ENCODE data around the gene CHD3.

Gene CHD3

DNA sequence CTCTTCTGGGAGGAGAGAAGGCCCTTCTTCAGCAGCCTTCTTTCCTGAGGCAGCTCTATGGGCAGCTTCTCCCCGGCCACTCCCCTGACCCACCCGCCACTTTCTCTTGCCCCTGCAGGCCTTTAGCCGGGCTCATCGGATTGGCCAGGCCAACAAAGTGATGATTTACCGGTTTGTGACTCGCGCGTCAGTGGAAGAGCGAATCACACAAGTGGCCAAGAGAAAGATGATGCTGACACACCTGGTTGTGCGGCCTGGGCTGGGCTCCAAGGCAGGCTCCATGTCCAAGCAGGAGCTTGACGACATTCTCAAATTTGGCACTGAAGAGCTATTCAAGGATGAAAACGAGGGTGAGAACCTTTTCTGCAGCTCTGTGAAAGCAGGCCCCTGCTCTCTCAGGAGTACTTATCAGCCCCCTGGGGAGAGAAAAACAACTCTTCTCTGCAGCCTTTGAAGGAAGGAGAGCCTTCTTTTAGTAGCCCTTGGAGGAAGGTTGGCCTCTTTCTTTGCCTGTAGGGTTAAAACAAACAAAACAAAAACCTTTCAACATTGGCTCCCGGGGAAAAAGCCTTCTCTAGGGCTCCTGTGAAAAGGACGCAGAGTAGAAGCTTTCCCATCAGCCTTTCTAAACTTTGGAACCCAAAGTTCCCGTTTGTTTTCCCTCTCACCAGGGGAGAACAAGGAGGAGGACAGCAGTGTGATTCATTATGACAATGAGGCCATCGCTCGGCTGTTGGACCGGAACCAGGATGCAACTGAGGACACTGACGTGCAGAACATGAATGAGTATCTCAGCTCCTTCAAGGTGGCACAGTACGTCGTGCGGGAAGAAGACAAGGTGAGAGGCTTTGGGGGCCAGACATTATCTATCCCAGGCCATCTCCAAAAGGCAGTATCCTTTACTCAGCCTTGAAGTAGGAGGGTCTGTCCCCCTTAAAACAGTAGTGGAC lies 14.8 kb downstream of the CHD3 start (continued):
- no peak for TF ChIP-seq KLF10 (tag by site-specific recombination; IDR thresholded peaks at IDR 0.05)
- TF ChIP-seq ZBTB11 (tag by site-specific recombination; conservative IDR thresholded peaks at IDR 0.05; ENCODE audit: low read depth) = no peak
- TF ChIP-seq ZNF747 (tag by site-specific recombination; IDR thresholded peaks at IDR 0.05) = no peak
- TF ChIP-seq, protein P1, sequence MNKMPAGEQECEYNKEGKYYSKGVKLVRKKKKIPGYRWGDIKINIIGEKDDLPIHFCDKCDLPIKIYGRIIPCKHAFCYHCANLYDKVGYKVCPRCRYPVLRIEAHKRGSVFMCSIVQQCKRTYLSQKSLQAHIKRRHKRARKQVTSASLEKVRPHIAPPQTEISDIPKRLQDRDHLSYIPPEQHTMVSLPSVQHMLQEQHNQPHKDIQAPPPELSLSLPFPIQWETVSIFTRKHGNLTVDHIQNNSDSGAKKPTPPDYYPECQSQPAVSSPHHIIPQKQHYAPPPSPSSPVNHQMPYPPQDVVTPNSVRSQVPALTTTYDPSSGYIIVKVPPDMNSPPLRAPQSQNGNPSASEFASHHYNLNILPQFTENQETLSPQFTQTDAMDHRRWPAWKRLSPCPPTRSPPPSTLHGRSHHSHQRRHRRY (tag by site-specific recombination; IDR thresholded peaks at IDR 0.05) = no peak
- no peak for TF ChIP-seq ZNF843 (tag by site-specific recombination; IDR thresholded peaks at IDR 0.05)
- no peak for TF ChIP-seq ZNF169 (tag by site-specific recombination; IDR thresholded peaks at IDR 0.05)
- TF ChIP-seq, protein P2, sequence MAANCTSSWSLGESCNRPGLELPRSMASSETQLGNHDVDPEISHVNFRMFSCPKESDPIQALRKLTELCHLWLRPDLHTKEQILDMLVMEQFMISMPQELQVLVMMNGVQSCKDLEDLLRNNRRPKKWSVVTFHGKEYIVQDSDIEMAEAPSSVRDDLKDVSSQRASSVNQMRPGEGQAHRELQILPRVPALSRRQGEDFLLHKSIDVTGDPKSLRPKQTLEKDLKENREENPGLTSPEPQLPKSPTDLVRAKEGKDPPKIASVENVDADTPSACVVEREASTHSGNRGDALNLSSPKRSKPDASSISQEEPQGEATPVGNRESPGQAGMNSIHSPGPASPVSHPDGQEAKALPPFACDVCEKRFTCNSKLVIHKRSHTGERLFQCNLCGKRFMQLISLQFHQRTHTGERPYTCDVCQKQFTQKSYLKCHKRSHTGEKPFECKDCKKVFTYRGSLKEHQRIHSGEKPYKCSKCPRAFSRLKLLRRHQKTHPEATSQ (tag by site-specific recombination; IDR thresholded peaks at IDR 0.05) = no peak
- TF ChIP-seq PRDM6 (tag by site-specific recombination; IDR thresholded peaks at IDR 0.05) = peak; percentile 60; the same call in 1 of the 2 replicates
- peak; percentile 41 for TF ChIP-seq ZNF335 (tag by site-specific recombination; conservative IDR thresholded peaks at IDR 0.05)
- 0 out of 2 replicates have a peak, but pooled peaks have one; percentile 38 for TF ChIP-seq IKZF3 (tag by site-specific recombination; IDR thresholded peaks at IDR 0.05)
- no peak for TF ChIP-seq ZNF777 (tag by site-specific recombination; IDR thresholded peaks at IDR 0.05; ENCODE audit: borderline replicate concordance)
- TF ChIP-seq ZNF146 (tag by site-specific recombination; IDR thresholded peaks at IDR 0.05) = no peak
- TF ChIP-seq ZNF394 (tag by site-specific recombination; IDR thresholded peaks at IDR 0.05; ENCODE audit: borderline replicate concordance) = no peak
- no peak for TF ChIP-seq ZNF521 (tag by site-specific recombination; IDR thresholded peaks at IDR 0.05)
- no peak for TF ChIP-seq KLF9 (tag by site-specific recombination; IDR thresholded peaks at IDR 0.05; ENCODE audit: low read depth)
- TF ChIP-seq EGR2 (tag by site-specific recombination; IDR thresholded peaks at IDR 0.05; ENCODE audit: low read depth) = no peak
- TF ChIP-seq SCRT2 (tag by site-specific recombination; IDR thresholded peaks at IDR 0.05) = peak; percentile 48; the same call in 1 of the 2 replicates
- no peak for TF ChIP-seq ZNF23 (tag by site-specific recombination; IDR thresholded peaks at IDR 0.05; ENCODE audit: borderline replicate concordance)
- TF ChIP-seq ZNF837 (tag by site-specific recombination; IDR thresholded peaks at IDR 0.05) = no peak
- peak; percentile 27 for TF ChIP-seq GLIS1 (tag by site-specific recombination; IDR thresholded peaks at IDR 0.05)
- no peak for TF ChIP-seq ZNF677 (tag by site-specific recombination; IDR thresholded peaks at IDR 0.05)
- no peak for TF ChIP-seq ZFP3 (tag by site-specific recombination; IDR thresholded peaks at IDR 0.05; ENCODE audit: low read depth)
- TF ChIP-seq ZNF48 (tag by site-specific recombination; IDR thresholded peaks at IDR 0.05) = no peak
